PFSK-1 (cell line): Measurements from ENCODE around the gene RNF157.

Source experiments
- FOXP2 ChIP-seq: optimal IDR thresholded peaks from 2 replicates; pipeline ENCODE3; 2011; ENCODE audit warnings: borderline replicate concordance, control low read depth, inconsistent platforms; ENCODE audit not compliant: insufficient read depth; ENCODE audit errors: extremely low read length, extremely low read depth
- POLR2AphosphoS5 ChIP-seq: IDR thresholded peaks from 2 replicates; pipeline ENCODE4 v1.6.1; 2012; ENCODE audit warnings: low read depth, mild to moderate bottlenecking, control low read depth, low read length, moderate library complexity
- SIN3A ChIP-seq: IDR thresholded peaks from 2 replicates; pipeline ENCODE4 v1.6.1; 2012; ENCODE audit warnings: mild to moderate bottlenecking, low read length, moderate library complexity, borderline replicate concordance; ENCODE audit not compliant: insufficient read depth
- TAF1 ChIP-seq: IDR thresholded peaks from 2 replicates; pipeline ENCODE4 v1.6.1; 2012; ENCODE audit warnings: low read length, control low read depth, borderline replicate concordance; ENCODE audit not compliant: insufficient read depth
- TF ChIP-seq, protein P1 (sequence below), 2 experiments: IDR thresholded peaks; 2 replicates each; pipeline versions ENCODE4 v1.6.1 to v1.8.0; 2011 to 2012; ENCODE audit warnings: low read depth in 2 of 2, low read length in 2 of 2, control low read depth in 1 of 2, inconsistent platforms in 1 of 2, mild to moderate bottlenecking in 1 of 2, moderate library complexity in 1 of 2; ENCODE audit not compliant: insufficient read depth in 1 of 2

Gene RNF157

DNA sequence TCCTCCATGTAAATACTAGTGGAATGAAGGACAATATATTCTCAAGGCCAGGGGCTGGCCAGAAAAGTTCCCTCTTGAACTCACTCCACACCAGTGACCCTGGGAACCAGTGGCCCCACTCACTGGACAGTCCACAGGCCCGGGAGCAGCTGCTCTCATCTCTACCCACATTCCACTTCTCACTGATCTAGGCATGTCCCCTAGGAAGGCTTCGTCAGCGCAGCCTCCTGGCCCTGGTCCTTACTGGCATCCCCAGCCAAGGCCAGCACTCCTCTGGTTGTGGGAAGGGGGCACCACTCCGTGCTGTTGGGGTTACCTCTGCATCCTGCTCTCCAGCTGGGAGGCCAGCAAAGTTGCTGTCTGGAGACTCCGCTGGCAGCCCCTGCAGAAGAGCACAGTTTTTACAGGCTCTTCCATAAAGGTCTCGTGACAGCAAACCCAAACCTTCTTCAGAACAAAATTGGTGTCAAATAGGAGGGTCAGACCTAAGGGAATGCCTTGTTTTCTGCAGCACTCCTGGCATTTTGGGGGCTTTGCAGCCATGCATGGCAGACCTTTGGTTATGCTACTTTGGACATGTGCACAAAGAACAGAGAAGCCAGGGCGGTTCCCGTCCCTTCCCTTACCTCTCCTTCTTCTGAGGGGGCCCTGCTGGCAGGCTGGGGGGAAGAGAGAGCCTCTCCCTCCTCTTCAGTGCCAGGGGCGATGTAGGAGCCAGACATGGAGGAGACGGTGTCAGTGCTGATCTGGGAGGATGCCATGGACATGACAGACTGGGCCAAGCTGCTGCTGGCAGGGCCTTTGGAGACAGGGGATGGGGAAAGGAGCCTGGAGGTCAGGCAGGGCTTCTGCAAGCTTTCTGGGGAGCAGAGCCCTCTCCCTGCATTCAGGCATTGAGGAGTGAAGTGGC is 85.1 kb downstream of the RNF157 start:
- no peak for TF ChIP-seq POLR2AphosphoS5
- TF ChIP-seq, protein P1, sequence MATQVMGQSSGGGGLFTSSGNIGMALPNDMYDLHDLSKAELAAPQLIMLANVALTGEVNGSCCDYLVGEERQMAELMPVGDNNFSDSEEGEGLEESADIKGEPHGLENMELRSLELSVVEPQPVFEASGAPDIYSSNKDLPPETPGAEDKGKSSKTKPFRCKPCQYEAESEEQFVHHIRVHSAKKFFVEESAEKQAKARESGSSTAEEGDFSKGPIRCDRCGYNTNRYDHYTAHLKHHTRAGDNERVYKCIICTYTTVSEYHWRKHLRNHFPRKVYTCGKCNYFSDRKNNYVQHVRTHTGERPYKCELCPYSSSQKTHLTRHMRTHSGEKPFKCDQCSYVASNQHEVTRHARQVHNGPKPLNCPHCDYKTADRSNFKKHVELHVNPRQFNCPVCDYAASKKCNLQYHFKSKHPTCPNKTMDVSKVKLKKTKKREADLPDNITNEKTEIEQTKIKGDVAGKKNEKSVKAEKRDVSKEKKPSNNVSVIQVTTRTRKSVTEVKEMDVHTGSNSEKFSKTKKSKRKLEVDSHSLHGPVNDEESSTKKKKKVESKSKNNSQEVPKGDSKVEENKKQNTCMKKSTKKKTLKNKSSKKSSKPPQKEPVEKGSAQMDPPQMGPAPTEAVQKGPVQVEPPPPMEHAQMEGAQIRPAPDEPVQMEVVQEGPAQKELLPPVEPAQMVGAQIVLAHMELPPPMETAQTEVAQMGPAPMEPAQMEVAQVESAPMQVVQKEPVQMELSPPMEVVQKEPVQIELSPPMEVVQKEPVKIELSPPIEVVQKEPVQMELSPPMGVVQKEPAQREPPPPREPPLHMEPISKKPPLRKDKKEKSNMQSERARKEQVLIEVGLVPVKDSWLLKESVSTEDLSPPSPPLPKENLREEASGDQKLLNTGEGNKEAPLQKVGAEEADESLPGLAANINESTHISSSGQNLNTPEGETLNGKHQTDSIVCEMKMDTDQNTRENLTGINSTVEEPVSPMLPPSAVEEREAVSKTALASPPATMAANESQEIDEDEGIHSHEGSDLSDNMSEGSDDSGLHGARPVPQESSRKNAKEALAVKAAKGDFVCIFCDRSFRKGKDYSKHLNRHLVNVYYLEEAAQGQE (IDR thresholded peaks at IDR 0.05; ENCODE audit: insufficient read depth in 1 of 2, low read depth in 2 of 2, low read length in 2 of 2), result no peak
- TF ChIP-seq SIN3A, result no peak
- no peak for TF ChIP-seq FOXP2
- TF ChIP-seq TAF1, result no peak

GRCh38 chr17:76154292-76154691 is 86.0 kb downstream of the RNF157 start:
- TF ChIP-seq POLR2AphosphoS5, result no peak
- TF ChIP-seq SIN3A, result no peak
- TF ChIP-seq, protein P1 (IDR thresholded peaks at IDR 0.05; ENCODE audit: insufficient read depth in 1 of 2, low read depth in 2 of 2, low read length in 2 of 2), result no peak
- TF ChIP-seq TAF1, result no peak
- TF ChIP-seq FOXP2, result no peak

DNA sequence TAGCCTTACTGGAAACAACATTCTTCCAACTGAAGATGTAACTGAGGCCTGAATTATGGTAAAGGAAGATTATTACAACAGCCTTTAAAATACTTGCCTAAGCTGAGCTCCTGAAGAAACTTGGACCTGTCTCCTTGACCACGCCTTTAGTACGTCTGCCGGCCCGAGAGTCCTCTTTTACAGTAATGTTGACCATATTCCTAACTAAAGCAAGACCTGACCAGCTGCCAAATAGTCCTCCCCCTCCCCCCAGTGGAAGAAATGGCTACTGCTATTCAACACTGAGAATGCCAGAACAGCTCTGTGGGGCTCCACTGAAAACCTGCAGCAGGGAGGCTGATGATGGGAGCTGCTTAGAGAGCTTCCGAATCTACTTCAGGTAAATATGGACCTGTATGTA is 86.7 kb downstream of the RNF157 start:
- TF ChIP-seq SIN3A, result no peak
- TF ChIP-seq TAF1, result no peak
- TF ChIP-seq POLR2AphosphoS5, result no peak
- TF ChIP-seq, protein P1 (IDR thresholded peaks at IDR 0.05; ENCODE audit: insufficient read depth in 1 of 2, low read depth in 2 of 2, low read length in 2 of 2), result no peak
- TF ChIP-seq FOXP2, result no peak

DNA sequence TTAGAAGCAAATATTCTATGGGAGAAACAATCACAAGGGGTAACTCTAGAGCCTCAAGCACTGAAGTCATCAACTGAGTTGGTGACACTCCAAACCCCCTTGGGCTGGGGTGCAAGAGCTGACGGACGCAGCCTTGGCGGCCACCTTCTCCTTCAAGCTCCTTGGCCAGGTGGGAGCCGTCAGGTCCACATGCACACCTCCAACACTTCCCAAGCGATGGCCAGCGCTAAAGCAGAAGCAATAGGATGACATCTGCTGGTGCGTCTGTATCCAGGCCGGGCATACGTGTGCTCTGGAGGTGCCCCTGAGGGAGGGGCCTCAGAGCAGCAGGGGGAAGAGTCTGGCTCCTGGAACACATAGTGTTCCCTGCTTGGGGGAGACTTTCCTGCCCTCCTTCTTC is 87.1 kb downstream of the RNF157 start:
- TF ChIP-seq, protein P1 (IDR thresholded peaks at IDR 0.05; ENCODE audit: insufficient read depth in 1 of 2, low read depth in 2 of 2, low read length in 2 of 2), result no peak
- TF ChIP-seq SIN3A (no peak), FOXP2 (no peak), POLR2AphosphoS5 (no peak), TAF1 (no peak)
